Muscle of arm (tissue), 12 donors: ENCODE results near the gene CCDC181. TPM values are rescaled to one million over a fixed set of nuclear protein-coding genes. Genes with fewer than 3 reads are reported as not detected.
"Not testable (repeated sequence)": the region's sequence is repeated elsewhere in the genome, so short reads cannot be mapped to it uniquely, and the experiment has no call there.

Source experiments
- DNase-seq: peaks from one replicate; pipeline ENCODE4 v3.0.0-alpha.2; 2013
- polyA plus RNA-seq, 12 donors: library from polyadenylated mRNA; unstranded; fragments of 120-200 nt; gene quantifications; one replicate each; pipeline ENCODE4 v1.2.1, GENCODE V29; 2013; ENCODE audit not compliant: insufficient read length in 12 of 12

The CCDC181 gene
- polyA plus RNA-seq, 12 donors: 0.58 to 7.8 (median 1.1) TPM; not detected in 1

DNA sequence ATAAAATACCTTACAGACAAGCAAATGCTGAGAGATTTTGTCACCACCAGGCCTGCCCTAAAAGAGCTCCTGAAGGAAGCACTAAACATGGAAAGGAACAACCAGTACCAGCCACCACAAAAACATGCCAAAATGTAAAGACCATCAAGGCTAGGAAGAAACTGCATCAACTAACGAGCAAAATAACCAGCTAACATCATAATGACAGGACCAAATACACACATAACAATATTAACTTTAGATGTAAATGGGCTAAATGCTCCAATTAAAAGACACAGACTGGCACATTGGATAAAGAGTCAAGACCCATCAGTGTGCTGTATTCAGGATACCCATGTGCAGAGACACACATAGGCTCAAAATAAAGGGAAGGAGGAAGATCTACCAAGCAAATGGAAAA lies 24.7 kb downstream of the CCDC181 start:
- not testable (repeated sequence) for DNase-seq

DNA sequence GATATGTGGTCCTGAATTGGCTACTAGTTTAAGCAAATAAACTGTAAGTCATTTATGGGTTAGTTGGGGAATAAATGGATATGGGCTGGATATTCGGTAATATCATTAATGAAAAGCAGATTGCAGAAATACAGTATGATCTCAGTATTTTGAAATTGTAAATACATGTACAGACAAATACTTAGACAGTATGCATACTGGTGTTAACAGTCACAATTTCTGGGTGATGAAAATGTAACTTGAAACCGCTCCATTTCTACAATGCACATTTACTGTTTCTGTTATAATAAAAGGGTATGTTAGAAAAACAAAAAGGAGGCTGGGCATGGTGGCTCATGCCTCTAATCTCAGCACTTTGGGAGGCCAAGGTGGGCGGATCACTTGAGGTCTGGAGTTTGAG lies 31.3 kb downstream of the CCDC181 start:
- no peak for DNase-seq

GRCh38 chr1:169392406-169392805 lies 34.9 kb downstream of the CCDC181 start:
- DNase-seq: no peak

- no peak for DNase-seq
These were observed 37.0 kb downstream of the CCDC181 start for GRCh38 chr1:169390303-169390702.

GRCh38 chr1:169387399-169387798 lies 39.9 kb downstream of the CCDC181 start:
- no peak for DNase-seq

- DNase-seq: no peak
These were observed 43.8 kb downstream of the CCDC181 start for GRCh38 chr1:169383449-169383848.

GRCh38 chr1:169381162-169381561 lies 46.1 kb downstream of the CCDC181 start:
- no peak for DNase-seq

DNA sequence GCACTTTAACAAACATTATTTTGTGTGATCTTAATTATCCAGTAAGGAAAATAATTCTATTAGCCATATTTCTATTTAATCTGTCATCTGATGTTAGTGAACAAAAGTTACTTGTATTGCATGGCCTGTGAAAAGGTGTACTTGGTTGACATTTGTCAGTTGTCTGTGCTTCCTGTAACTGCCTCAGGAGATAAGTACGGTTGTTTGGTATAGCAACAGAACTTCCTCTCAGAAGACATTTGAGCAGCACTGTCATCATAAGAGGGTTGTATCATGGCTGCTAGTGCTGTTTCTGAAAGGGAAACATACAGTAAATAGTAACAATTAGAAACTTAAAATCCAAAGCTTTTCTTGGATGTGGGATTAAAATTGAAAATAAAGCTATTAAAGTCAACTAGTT lies 55.9 kb downstream of the CCDC181 start:
- no peak for DNase-seq

- DNase-seq: no peak
These were observed 58.9 kb downstream of the CCDC181 start for GRCh38 chr1:169368406-169368769.

GRCh38 chr1:169367686-169368405 lies 59.4 kb downstream of the CCDC181 start, which contains the start of the genes BLZF1 and NME7:
Gene BLZF1, plus strand, starts transcription at chr1:169368195. Its CDS starts 1,328 bp downstream, at chr1:169369523.
Gene NME7, minus strand, starts transcription at chr1:169367797. Its CDS starts 87 bp downstream, at chr1:169367710.
- peak; percentile 97 for DNase-seq

DNA sequence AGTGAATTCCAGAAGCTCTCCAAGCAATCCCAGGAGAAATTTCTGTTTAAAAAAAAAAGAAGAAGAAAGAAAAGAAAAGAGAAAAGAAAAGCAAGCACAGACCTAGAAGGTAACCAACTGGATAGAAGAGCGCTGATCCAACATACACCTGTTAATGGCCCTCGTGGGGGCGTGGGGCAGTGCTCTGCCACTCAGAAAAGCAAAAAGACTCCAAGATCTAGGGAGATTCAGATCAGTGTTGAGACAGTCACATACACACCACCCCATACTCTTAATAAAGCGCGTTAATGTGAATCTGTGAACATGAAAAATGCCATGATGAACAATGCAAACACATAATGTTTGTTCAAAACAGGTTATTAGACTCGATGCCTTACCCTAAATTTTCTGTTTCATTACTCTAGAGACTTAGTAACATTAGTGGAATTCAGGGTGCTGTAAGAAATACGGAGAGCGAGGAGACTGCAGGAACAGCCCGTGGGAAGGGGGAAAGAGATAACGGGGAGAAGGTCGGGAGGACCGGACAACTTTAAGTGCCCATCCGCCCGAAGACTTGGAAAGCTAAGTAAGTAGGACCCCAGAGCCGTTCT lies 60.1 kb downstream of the CCDC181 start:
- DNase-seq: no peak

DNA sequence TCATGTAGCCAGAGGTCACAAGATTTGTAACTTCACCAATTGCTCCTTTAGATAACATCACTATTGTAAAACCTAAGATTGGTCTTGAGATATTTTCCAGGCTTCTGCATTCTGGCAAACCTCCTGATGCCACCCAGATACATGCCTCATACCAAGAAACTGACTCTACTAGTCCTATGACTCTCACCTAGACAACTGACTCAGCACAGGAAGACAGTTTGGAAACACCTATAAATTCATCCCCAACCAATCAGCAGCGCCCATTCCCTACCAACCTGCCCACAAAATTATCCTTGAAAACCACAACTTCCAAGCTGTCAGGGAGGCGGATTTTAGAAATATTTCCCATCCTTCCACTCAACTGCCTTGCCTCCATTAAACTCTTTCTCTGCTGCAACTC lies 62.3 kb downstream of the CCDC181 start:
- no peak for DNase-seq

GRCh38 chr1:169363046-169363730 lies 64.1 kb downstream of the CCDC181 start:
- no peak for DNase-seq

DNA sequence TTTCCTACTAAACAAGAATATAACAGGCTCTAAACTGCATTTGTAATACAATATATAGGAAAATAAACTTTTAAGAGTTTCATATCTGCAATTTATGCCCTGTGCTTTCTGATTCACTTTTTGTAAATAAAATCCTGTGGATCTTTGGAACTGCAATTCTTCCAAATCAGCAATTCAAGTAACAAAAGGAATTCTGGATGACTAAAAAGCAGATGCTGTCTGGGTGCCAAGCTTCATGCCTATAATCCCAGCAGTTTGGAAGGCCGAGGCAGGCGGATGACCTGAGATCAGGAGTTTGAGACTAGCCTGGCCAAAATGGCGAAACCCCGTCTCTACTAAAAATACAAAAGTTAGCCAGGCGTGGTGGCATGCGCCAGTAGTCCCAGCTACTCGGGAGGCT lies 66.0 kb downstream of the CCDC181 start:
- no peak for DNase-seq

GRCh38 chr1:169360415-169360814 lies 66.9 kb downstream of the CCDC181 start:
- no peak for DNase-seq

GRCh38 chr1:169348383-169349036 lies 78.8 kb downstream of the CCDC181 start:
- peak; percentile 73 for DNase-seq

GRCh38 chr1:169347688-169348382 lies 79.4 kb downstream of the CCDC181 start:
- DNase-seq: no peak

GRCh38 chr1:169346036-169346589 lies 81.2 kb downstream of the CCDC181 start:
- no peak for DNase-seq

- DNase-seq: no peak
These were observed 81.8 kb downstream of the CCDC181 start for GRCh38 chr1:169345511-169345910.
